ENCODE data around the gene KRT39. TPM values are rescaled to one million over a fixed set of nuclear protein-coding genes. Genes with fewer than 3 reads are reported as not detected.
"Not testable (repeated sequence)": the region's sequence is repeated elsewhere in the genome, so short reads cannot be mapped to it uniquely, and the experiment has no call there.

The KRT39 gene
- polyA plus RNA-seq, 3 donors = not detected

DNA sequence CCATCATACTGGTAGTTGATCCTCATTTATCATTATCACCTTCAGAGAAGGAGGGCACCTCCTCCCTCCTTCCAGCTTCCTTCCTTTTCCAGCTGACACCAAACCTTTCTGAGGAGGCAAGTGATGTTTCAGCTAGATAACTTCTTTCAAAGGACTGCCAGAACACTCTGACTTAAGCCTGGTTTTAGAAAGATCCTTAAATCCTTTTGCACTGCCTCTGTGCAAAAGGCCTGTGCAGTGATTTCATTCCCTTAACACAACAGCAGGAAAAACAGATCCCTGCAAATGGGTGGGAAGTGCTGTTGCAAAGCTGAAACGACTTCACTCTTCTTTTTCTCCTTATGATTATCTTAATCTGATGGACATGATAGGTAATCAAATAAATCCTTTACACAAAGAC is 22.2 kb downstream of the KRT39 start:
- DNase-seq (ENCODE audit: low read depth in 3 of 3, low spot score in 2 of 3) = no peak

- no peak for DNase-seq (ENCODE audit: low read depth in 3 of 3, low spot score in 2 of 3)
Observed at GRCh38 chr17:40942553-40942952, 24.2 kb downstream of the KRT39 start.

DNA sequence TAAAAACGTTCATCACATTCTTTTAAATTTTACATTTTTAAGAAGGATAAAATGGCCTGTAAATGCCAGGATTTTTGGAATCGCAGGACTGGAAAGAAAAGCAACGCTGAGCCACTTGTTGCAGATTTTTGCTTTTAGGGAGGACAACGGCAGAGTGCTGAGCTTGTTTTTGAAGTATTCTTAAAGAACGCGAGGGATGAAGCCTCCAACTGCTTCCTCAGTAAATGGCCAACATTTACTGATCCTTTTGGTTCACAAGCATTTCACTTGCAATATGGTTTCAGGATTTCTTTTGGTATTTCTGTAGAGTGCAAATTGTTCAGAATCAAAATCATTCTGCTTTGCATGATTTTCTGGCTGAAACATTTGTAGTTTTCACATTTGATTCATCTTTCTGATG is 26.5 kb downstream of the KRT39 start:
- DNase-seq (ENCODE audit: low read depth in 3 of 3, low spot score in 2 of 3) = no peak

DNA sequence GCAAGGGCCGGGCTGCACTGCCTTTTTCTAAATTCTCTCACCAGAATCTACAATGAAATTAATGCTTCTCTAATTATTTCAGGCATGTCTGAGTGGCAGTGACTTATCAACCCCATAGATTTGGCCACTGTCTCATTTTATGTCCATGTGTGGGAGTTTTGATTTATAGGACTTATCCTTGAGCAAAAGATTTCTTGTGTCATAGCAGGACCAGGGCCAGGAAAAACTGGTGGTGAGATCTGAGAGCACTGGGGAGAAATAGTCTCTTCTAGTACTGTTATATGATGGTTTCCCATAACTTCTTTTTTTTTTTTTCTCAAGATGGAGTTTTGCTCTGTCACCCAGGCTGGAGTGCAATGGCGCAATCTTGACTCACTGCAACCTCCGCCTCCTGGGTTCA is 27.8 kb downstream of the KRT39 start:
- no peak for DNase-seq (ENCODE audit: low read depth in 3 of 3, low spot score in 2 of 3)

DNA sequence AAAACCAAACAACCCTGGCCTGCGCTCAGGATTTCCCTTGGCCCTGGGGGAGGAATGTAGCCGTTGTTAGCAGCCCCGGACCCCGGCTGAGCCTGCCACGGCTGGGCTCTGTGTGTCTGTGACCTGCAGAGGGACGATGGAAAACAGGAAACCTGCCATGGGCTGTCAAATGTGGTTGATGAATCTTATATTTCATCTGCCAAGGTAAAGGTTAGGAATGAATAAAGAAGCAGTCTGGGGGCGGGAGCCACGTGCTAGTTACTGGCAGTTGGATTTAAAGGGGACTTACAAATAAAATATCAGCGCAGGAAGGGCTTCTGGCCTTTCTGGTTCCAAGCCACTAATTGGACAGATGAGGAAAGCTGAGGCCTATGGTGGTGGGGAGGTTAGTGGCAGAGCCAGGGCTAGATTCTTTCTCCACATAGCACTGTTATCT is 29.3 kb downstream of the KRT39 start, which contains the start of gene KRT23:
Gene KRT23, minus strand, starts transcription at position 263 of the 436 bp plus-strand sequence. CDS start 1,043 bp downstream, outside the sequence.
- no peak for DNase-seq (ENCODE audit: low read depth in 3 of 3, low spot score in 2 of 3)

DNA sequence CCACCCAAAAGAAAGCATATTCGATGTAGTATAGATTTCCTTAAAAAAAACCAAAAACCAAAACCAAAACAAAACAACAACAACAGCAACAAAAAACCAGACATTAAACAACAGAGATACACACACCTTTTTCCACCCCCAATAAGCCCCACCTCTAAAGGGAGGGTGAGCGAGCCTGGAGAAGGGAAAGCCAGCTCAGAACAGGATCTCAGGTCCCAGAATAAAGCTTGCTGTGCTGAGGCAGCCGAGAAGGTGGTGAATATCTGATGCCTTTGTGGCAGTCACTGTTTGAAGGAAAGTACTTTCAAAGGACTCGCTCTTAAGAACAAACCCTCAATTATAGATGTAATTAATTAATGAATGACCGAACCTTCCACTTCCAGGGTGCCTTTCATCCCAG is 29.8 kb downstream of the KRT39 start:
- no peak for DNase-seq (ENCODE audit: low read depth in 3 of 3, low spot score in 2 of 3)

GRCh38 chr17:40936437-40936971 is 30.2 kb downstream of the KRT39 start:
- no peak for DNase-seq (ENCODE audit: low read depth in 3 of 3, low spot score in 2 of 3)

GRCh38 chr17:40935624-40936023 is 31.1 kb downstream of the KRT39 start:
- no peak for DNase-seq (ENCODE audit: low read depth in 3 of 3, low spot score in 2 of 3)

DNA sequence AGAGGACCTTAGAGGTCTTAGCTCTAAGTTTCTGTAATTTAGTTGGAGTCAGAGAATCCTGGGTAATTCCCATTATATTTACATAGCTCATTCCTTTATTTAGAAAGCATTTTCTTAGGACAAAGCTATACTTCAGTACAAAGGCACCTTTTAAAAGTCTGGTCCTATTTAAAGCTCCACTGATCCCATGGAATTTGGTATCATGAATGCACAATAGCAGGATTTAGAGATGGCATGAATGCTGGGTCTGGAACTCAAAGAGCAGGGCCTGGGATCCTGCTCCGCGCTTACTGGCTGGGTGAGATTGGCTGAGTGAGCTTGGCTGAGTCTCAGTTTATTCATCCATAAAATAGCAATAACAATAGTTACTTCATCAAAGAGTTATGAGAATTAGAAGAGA is 34.1 kb downstream of the KRT39 start:
- DNase-seq (ENCODE audit: low read depth in 3 of 3, low spot score in 2 of 3) = no peak

GRCh38 chr17:40931311-40931710 is 35.4 kb downstream of the KRT39 start:
- DNase-seq (ENCODE audit: low read depth in 3 of 3, low spot score in 2 of 3) = no peak

DNA sequence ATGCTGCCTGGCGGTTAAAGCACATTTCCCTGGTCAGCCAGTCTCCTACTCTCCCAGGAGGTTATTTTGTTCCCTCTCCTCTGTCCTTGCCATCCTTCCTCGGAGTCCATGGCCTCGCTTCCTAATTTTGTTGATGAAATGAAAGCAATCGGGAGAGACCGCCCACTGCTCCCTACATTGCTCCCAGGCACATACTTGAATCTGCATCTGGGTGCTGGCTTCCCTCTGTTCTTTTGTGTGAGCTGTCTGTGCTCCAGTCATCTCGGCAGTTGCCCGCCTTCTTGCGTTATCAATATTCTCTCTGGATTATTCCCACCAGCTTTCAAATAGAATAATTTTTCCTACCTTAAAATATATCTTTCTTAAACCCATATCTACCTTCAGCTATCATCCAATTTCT is 40.4 kb downstream of the KRT39 start:
- DNase-seq (ENCODE audit: low read depth in 3 of 3, low spot score in 2 of 3) = no peak

- DNase-seq (ENCODE audit: low read depth in 3 of 3, low spot score in 2 of 3) = no peak
Observed at GRCh38 chr17:40922239-40922638, 44.5 kb downstream of the KRT39 start.

GRCh38 chr17:40921026-40921425 is 45.7 kb downstream of the KRT39 start:
- DNase-seq (ENCODE audit: low read depth in 3 of 3, low spot score in 2 of 3) = no peak

DNA sequence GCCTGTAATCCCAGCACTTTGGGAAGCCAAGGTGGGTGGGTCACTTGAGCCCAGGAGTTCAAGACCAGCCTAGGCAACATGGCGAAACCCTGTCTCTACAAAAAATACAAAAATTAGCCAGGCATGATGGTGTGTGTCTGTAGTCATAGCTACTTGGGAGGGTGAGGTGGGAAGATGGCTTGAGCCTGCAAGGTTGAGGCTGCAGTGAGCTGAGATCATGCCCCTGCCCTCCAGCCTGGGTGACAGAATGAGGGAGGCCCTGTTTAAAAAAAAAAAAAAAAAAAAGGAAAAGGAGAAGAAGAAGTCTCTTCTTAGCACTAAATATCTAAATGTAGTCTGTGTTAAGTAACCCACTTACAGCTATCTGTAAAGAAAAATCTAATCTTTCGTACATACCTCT is 49.6 kb downstream of the KRT39 start:
- DNase-seq (ENCODE audit: low read depth in 3 of 3, low spot score in 2 of 3) = not testable (repeated sequence)

GRCh38 chr17:40916366-40916765 is 50.4 kb downstream of the KRT39 start:
- DNase-seq (ENCODE audit: low read depth in 3 of 3, low spot score in 2 of 3) = no peak

- DNase-seq (ENCODE audit: low read depth in 3 of 3, low spot score in 2 of 3) = no peak
Observed at GRCh38 chr17:40915721-40916256, 51.0 kb downstream of the KRT39 start.

GRCh38 chr17:40915199-40915661 is 51.5 kb downstream of the KRT39 start:
- no peak for DNase-seq (ENCODE audit: low read depth in 3 of 3, low spot score in 2 of 3)

GRCh38 chr17:40914075-40914855 is 52.5 kb downstream of the KRT39 start:
- DNase-seq (ENCODE audit: low read depth in 3 of 3, low spot score in 2 of 3) = no peak

DNA sequence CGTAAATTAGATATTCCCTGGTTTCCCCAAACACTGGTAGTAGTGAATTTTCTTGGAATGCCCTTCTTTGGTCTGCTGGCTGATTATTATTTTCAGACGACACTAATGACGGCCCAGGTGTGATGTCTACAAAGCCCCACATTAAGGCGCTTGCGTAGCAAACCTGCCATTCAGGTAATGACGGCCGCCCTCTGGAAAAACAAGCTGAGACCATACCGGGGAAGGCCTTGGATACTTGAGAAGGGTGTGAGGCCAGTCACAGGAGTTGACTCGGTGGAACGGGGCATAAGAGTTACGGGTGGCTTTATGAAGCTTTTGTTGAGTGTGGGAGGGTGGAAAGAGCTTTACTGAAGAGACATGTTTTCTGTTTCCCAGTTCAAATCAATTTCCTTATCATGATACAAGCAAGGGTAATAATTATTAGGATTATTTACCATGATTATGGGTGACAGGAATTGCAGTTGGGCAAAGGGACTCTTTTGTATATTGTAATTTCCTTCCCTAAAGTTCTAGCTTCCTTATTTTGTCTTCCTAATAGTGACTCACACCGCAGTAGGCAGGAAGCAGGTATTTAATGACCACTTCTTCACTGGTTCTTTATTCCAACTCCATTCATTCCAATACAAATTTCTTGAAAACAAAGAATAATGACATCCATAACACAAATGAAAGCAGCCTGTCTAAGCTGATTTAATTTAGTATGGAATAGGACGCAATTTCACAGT is 54.1 kb downstream of the KRT39 start:
- no peak for DNase-seq (ENCODE audit: low read depth in 3 of 3, low spot score in 2 of 3)

DNA sequence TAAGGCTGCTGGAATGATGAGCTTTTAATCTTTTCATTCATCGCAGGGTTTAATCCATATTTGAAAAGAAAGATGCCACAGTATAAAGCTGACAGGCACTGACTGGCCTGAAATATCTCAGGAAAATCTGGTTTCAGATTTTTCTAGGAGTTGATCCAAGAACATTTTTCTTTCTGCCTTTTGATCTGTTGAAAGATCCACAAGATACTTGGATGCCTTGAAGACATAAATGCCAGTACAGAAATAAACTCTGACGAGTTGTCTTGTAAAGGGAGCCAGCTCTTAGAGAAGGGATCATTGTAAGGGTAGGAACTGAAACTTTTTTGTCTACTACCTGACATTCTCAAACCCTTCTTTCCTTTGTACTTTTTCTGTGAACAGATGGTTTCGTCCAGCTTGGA is 56.3 kb downstream of the KRT39 start:
- DNase-seq (ENCODE audit: low read depth in 3 of 3, low spot score in 2 of 3) = no peak

- no peak for DNase-seq (ENCODE audit: low read depth in 3 of 3, low spot score in 2 of 3)
Observed at GRCh38 chr17:40909755-40910154, 57.0 kb downstream of the KRT39 start.

Measured in right renal cortex interstitium (tissue), 3 donors.